Epithelial cell of proximal tubule (primary cell): ENCODE measurements around the gene ASCL3. TPM values are rescaled to one million over a fixed set of nuclear protein-coding genes. Genes with fewer than 3 reads are reported as not detected.
"Not testable (repeated sequence)": the region's sequence is repeated elsewhere in the genome, so short reads cannot be mapped to it uniquely, and the experiment has no call there.

ENCODE experiments used
- DNase-seq: peaks from one replicate; pipeline ENCODE4 v3.0.0-alpha.2; 2011; ENCODE audit warnings: low read depth
- H3K4me3 ChIP-seq: 2 replicates; pipeline ENCODE4 v1.5.1; 2011; ENCODE audit warnings: low read depth, mild to moderate bottlenecking, low read length
- CTCF ChIP-seq: conservative IDR thresholded peaks from 2 replicates; pipeline ENCODE4 v1.5.1; 2012; ENCODE audit warnings: low read depth, mild to moderate bottlenecking, low read length
- total RNA-seq: library from RNA; depleted of rRNA; stranded (reverse); fragments of >200 nt; gene quantifications from 2 replicates; pipeline ENCODE4 v1.2.3, GENCODE V29; 2015

The ASCL3 gene
- total RNA-seq, 1 donor from 2014 or later, result not detected

- no peak for DNase-seq
- TF ChIP-seq CTCF, result no peak
- peak overlapping the region; percentile 64 for H3K4me3 ChIP-seq
Observed at GRCh38 chr11:8910649-8911026, 32.2 kb downstream of the ASCL3 start.

GRCh38 chr11:8908099-8908498 lies 34.7 kb downstream of the ASCL3 start:
- H3K4me3 ChIP-seq, result no peak overlapping the region
- no peak for TF ChIP-seq CTCF
- no peak for DNase-seq

GRCh38 chr11:8907116-8907515 lies 35.7 kb downstream of the ASCL3 start:
- no peak for TF ChIP-seq CTCF
- H3K4me3 ChIP-seq, result no peak overlapping the region
- no peak for DNase-seq

GRCh38 chr11:8905528-8906165 lies 37.2 kb downstream of the ASCL3 start:
- DNase-seq, result no peak
- TF ChIP-seq CTCF, result no peak
- H3K4me3 ChIP-seq, result no peak overlapping the region

GRCh38 chr11:8899119-8899753 lies 43.6 kb downstream of the ASCL3 start:
- TF ChIP-seq CTCF, result no peak
- H3K4me3 ChIP-seq, result no peak overlapping the region
- DNase-seq, result no peak

GRCh38 chr11:8891185-8891584 lies 51.6 kb downstream of the ASCL3 start:
- DNase-seq, H3K4me3 ChIP-seq: not testable (repeated sequence)

Other genes with a start within 250 kb of the ASCL3 start
- 29.7 and 49.6 TPM in 2 replicates for gene AKIP1, start 31.8 kb downstream of the ASCL3 start, total RNA-seq
- not detected in 2 replicates for gene C11orf16, start 10.1 kb downstream of the ASCL3 start, total RNA-seq
- gene TMEM9B, start 21.4 kb upstream of the ASCL3 start, total RNA-seq, result 29.7 and 30.3 TPM in 2 replicates
- gene NRIP3, start 61.0 kb upstream of the ASCL3 start, total RNA-seq, result 14.5 and 22.8 TPM in 2 replicates
- 0.17 and 0.43 TPM in 2 replicates for gene SCUBE2, start 148.6 kb upstream of the ASCL3 start, total RNA-seq